Heart right ventricle (tissue), 16 donors: ENCODE measurements around the gene PPM1G. TPM values are rescaled to one million over a fixed set of nuclear protein-coding genes. Genes with fewer than 3 reads are reported as not detected.
"Not testable (repeated sequence)": the region's sequence is repeated elsewhere in the genome, so short reads cannot be mapped to it uniquely, and the experiment has no call there.

ENCODE experiments used
- ATAC-seq, 8 donors: fragments of 200-7000 bp; cut with Tn5 transposase; one replicate each; pipeline ENCODE4 v1.9.1; 2020; ENCODE audit warnings: mild to moderate bottlenecking in 8 of 8, moderate library complexity in 8 of 8, moderate number of reproducible peaks in 1 of 8
- DNase-seq, 2 donors: peaks; one replicate each; pipeline ENCODE4 v3.0.0-alpha.2; 2020
- H3K27ac ChIP-seq, 10 donors: fragments of 200-600 bp; sonication (generic) in 2 of 10; one replicate each; pipeline versions ENCODE4 v1.5.0 to v1.8.0; 2020 to 2022; ENCODE audit warnings: mild to moderate bottlenecking in 3 of 10
- H3K27me3 ChIP-seq, 7 donors: fragments of 200-600 bp; one replicate each; pipeline ENCODE4 v1.8.0; 2021 to 2022; ENCODE audit warnings: mild to moderate bottlenecking in 2 of 7
- H3K36me3 ChIP-seq, 9 donors: fragments of 200-600 bp; sonication (generic) in 1 of 9; one replicate each; pipeline versions ENCODE4 v1.5.0 to v1.8.0; 2020 to 2022; ENCODE audit warnings: mild to moderate bottlenecking in 2 of 9
- H3K4me1 ChIP-seq, 9 donors: fragments of 200-600 bp; sonication (generic) in 1 of 9; one replicate each; pipeline versions ENCODE4 v1.5.0 to v1.8.0; 2020 to 2022; ENCODE audit warnings: mild to moderate bottlenecking in 4 of 9
- H3K4me3 ChIP-seq, 10 donors: fragments of 200-600 bp; sonication (generic) in 2 of 10; one replicate each; pipeline versions ENCODE4 v1.5.0 to v1.8.0; 2020 to 2022; ENCODE audit warnings: mild to moderate bottlenecking in 7 of 10, moderate library complexity in 2 of 10
- H3K9me3 ChIP-seq, 11 donors: fragments of 200-600 bp in 10 of 11; sonication (generic) in 2 of 11; one replicate each; pipeline versions ENCODE4 v1.5.0 to v1.8.0; 2013 to 2022; ENCODE audit warnings: mild to moderate bottlenecking in 2 of 11, control low read depth in 1 of 11, moderate library complexity in 1 of 11
- WGBS, 2 donors: extraction: QIAGEN DNeasy Blood & Tissue Kit; methylation state at CpG; one replicate each; pipeline ENCODE4 v1.1.7; 2013; ENCODE audit warnings: inconsistent platforms in 1 of 2; 5-methylcytosine and 5-hydroxymethylcytosine counted together
- intact Hi-C, 10 donors: fragments of 100-400 bp; cut with DNase I; formaldehyde crosslinking; loops; one replicate each; pipeline versions ENCODE4 v1.11.1 to v1.14.2; 2022
- polyA plus RNA-seq, 2 donors: library from polyadenylated mRNA; stranded (reverse); fragments of 200-250 nt; gene quantifications; one replicate each; pipeline ENCODE4 v1.2.3, GENCODE V29; 2013
- total RNA-seq, 10 donors: library from RNA; stranded (reverse); fragmentation: NEBNext Ultra II Directional in 3 of 10; extraction: Animal tissue kit (Norgen Biotek cat#: 25700) in 3 of 10; gene quantifications; one replicate each; pipeline versions ENCODE4 v1.2.1 to v1.2.4, GENCODE V29; 2021 to 2023
- TF ChIP-seq, protein P1 (sequence below), 9 donors: fragments of 200-600 bp; sonication (generic) in 2 of 9; IDR thresholded peaks; one replicate each; pipeline versions ENCODE4 v1.5.0 to v1.8.0; 2021 to 2022; ENCODE audit warnings: antibody characterized with exemption in 9 of 9, mild to moderate bottlenecking in 5 of 9, moderate library complexity in 1 of 9
- donor health status: Arrhythmogenic right ventricular cardiomyopathy.
- donor health status: ischemic (EF 13 %, LVEDD 7.1; RV severe dilation, severe dysfunction).
- donor health status: healthy with polysubstance abuse.
- donor health status: DM: no; HTN: yes; CAD: no.
- donor health status: DM: no; HTN: no; CAD: no.
- donor health status: ischemic (EF 25% LVEDD 6.9; RV normal size, moderate dysfunction).
- donor health status: ischemic (EF 25% LVEDD 5.7; RV mildly dilated, moderate dysfunction).
- donor health status: healthy.
- donor health status: DM: yes; HTN: yes; CAD: no.
- donor health status: Ischemic cardiomyopathy.
- donor health status: ischemic (EF 35%, LVEDD 5.7; RV mildly dilated, moderate dysfunction).
- donor health status: nonischemic (EF 11% LVEDD 7.7; RV severe dilation, severe dysfunction).
- donor health status: DM: yes; HTN: yes; CAD: no.
- donor health status: PGD.
- donor health status: ischemic (EF 29% LVEDD 5.4; RV normal size, mild dysfunction).
- donor health status: nonischemic (EF 23%, LVEDD 6.1; RV moderate dilation, normal function).

PPM1G gene
- total and polyA plus RNA-seq, 12 donors: 28.4 to 72.6 (median 33.8) TPM

- ATAC-seq (no peak), DNase-seq (no peak)
- H3K9me3 ChIP-seq: no peaks in the 10 kb centered on the region
- H3K27me3 ChIP-seq: no peaks in the 10 kb centered on the region
- intact Hi-C loops: loop anchor here in 2 of 10 donors (5.0 to 10.0 kb wide), 2 partner anchors 139 to 222 kb away; partner anchors contain the start of genes ATRAID (in 1 of the 2), CAD (in 1 of the 2), PREB (in 1 of the 2) and SLC5A6 (in 1 of the 2)
- no peak overlapping the region for H3K4me3 ChIP-seq
- H3K36me3 ChIP-seq: peaks cover 0 to 12% (median 0%) of the 10 kb centered on the region in 9 donors
- TF ChIP-seq, protein P1, sequence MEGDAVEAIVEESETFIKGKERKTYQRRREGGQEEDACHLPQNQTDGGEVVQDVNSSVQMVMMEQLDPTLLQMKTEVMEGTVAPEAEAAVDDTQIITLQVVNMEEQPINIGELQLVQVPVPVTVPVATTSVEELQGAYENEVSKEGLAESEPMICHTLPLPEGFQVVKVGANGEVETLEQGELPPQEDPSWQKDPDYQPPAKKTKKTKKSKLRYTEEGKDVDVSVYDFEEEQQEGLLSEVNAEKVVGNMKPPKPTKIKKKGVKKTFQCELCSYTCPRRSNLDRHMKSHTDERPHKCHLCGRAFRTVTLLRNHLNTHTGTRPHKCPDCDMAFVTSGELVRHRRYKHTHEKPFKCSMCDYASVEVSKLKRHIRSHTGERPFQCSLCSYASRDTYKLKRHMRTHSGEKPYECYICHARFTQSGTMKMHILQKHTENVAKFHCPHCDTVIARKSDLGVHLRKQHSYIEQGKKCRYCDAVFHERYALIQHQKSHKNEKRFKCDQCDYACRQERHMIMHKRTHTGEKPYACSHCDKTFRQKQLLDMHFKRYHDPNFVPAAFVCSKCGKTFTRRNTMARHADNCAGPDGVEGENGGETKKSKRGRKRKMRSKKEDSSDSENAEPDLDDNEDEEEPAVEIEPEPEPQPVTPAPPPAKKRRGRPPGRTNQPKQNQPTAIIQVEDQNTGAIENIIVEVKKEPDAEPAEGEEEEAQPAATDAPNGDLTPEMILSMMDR (IDR thresholded peaks at IDR 0.05): no peak
- 75% methylated on average over 7 of the region's 7 CpGs for WGBS, 2 donors
- no peak overlapping the region for H3K27ac ChIP-seq
- peaks cover 0 to 47% (median 37%) of the 10 kb centered on the region in 9 donors for H3K4me1 ChIP-seq
These were observed 55.4 kb downstream of the PPM1G start for GRCh38 chr2:27353762-27354596.

DNA sequence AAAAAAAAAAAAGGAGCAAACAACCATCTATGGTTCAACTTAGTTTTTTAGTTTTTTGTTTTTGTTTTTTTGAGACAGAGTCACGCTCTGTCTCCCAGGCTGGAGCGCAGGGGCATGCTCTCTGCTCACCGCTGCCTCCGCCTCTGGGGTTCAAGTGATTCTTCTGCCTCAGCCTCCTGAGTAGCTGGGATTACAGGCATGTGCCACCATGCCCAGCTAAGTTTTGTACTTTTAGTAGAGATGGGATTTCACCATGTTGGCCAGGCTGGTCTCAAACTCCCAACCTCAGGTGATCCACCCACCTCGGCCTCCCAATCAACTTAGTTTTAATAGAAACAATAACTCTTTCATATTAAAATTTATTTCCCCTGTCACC, 56.0 kb downstream of the PPM1G start:
- 94 to 98% methylated on average over 5 of the region's 5 CpGs for WGBS, 2 donors
- H3K36me3 ChIP-seq: peaks cover 0 to 12% (median 0%) of the 10 kb centered on the region in 9 donors
- H3K27me3 ChIP-seq, H3K9me3 ChIP-seq, DNase-seq, ATAC-seq, H3K4me3 ChIP-seq, H3K27ac ChIP-seq: not testable (repeated sequence)
- intact Hi-C loops: loop anchor here in 2 of 10 donors (5.0 to 10.0 kb wide), 2 partner anchors 139 to 221 kb away; partner anchors contain the start of genes ATRAID (in 1 of the 2), CAD (in 1 of the 2), PREB (in 1 of the 2) and SLC5A6 (in 1 of the 2)
- peaks cover 0 to 45% (median 36%) of the 10 kb centered on the region in 9 donors for H3K4me1 ChIP-seq

DNA sequence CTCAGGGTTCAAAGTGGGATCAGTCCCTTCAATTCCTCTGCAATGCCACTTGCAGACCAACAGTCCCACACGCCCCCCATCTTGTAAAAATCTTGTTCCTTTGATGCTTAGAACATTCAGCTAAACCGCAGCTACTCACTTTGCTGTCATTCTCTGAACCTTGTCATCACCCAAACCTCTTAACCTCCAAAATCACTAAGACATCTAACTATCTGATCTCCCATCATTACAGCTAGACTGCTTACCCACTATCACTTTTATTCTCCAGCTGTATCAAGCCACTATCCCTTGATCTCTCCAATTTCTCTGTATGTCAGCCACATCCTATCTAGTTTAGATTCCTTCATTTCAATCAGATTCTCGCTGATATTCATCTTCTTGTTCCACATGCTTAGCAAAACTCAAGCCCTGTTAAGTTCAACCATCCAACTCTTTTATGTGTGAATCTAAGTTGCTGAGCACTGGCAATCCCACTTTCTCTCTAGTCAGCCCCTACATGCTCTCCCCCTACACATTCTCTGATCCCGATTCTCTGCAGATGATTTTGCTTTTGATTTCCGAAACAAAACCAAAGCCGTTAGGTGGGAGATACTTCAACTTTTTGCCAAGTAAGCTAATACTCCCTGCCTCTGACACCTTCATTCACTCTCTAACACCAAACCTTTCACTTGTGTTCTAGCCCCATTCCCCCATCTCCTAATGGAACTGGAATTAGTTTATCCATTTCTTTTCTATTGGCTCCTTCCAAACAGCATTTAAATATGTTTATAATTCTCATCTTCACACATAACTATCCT, 57.4 kb downstream of the PPM1G start:
- TF ChIP-seq, protein P1 (IDR thresholded peaks at IDR 0.05): no peak
- ATAC-seq (no peak), DNase-seq (no peak)
- H3K4me1 ChIP-seq: peaks cover 0 to 34% (median 24%) of the 10 kb centered on the region in 9 donors
- no peak overlapping the region for H3K27ac ChIP-seq
- H3K27me3 ChIP-seq: no peaks in the 10 kb centered on the region
- no peak overlapping the region for H3K4me3 ChIP-seq
- peaks cover 0 to 18% (median 0%) of the 10 kb centered on the region in 9 donors for H3K36me3 ChIP-seq
- H3K9me3 ChIP-seq: no peaks in the 10 kb centered on the region
- WGBS, 2 donors: 84 to 87% methylated on average over 6 of the region's 6 CpGs
- intact Hi-C loops: loop anchor here in 2 of 10 donors (5.0 to 10.0 kb wide), 2 partner anchors 137 to 220 kb away; partner anchors contain the start of genes ATRAID (in 1 of the 2), CAD (in 1 of the 2), PREB (in 1 of the 2) and SLC5A6 (in 1 of the 2)

DNA sequence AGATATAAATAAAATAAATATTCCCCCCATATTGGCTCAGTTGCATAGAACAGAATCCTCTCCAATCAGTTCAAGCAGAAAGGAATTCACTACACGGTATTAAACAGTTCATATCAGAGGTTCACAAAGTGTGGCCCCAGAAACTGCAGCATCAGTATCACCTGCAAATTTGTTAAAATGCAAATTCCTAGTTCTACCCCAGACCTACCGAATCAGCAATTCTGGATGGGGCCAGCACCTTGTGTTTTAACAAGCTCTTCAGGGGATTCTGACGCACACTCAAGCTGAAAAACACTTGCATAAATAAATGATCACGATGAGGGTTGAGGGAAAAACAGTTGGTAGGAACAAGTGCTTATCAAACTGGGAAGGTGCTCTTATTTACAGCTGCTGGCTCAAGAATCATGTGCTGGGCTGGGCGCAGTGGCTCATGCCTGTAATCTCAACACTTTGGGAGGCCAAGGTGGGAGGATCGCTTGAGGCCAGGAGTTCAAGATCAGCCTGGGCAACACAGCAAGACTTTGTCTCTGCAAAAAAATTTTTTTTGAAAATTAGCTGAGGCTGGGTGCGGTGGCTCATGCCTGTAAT, 59.2 kb downstream of the PPM1G start:
- TF ChIP-seq, protein P1 (IDR thresholded peaks at IDR 0.05): no peak
- H3K27ac ChIP-seq: no peak overlapping the region
- 87% methylated on average over 7 of the region's 7 CpGs for WGBS, 2 donors
- ATAC-seq: no peak
- H3K4me1 ChIP-seq: peaks cover 0 to 25% (median 13%) of the 10 kb centered on the region in 9 donors
- DNase-seq: no peak
- no peak overlapping the region for H3K4me3 ChIP-seq
- H3K36me3 ChIP-seq: peaks cover 0 to 18% (median 0%) of the 10 kb centered on the region in 9 donors
- no peaks in the 10 kb centered on the region for H3K9me3 ChIP-seq
- no peaks in the 10 kb centered on the region for H3K27me3 ChIP-seq
- intact Hi-C loops: loop anchor here in 2 of 10 donors (5.0 to 10.0 kb wide), 2 partner anchors 135 to 218 kb away; partner anchors contain the start of genes ATRAID (in 1 of the 2), CAD (in 1 of the 2), PREB (in 1 of the 2) and SLC5A6 (in 1 of the 2)
